ENCODE data around the gene SAC3D1. TPM values are rescaled to one million over a fixed set of nuclear protein-coding genes. Genes with fewer than 3 reads are reported as not detected.

Gene SAC3D1
- total RNA-seq, 1 experiment from 2014 or later: 61.0 TPM

GRCh38 chr11:65008873-65009272 is 32.1 kb upstream of the SAC3D1 start:
- ATAC-seq: no peak
- ChIA-PET POLR2A (ENCODE audit: unreplicated experiment) (no interaction called here), CTCF (no interaction called here)
- H2AFZ ChIP-seq (ENCODE audit: low read length): no peak overlapping the region
- no TSS peak for BruUV-seq (replicated peaks)
- H3K9me3 ChIP-seq (ENCODE audit: low read length): no peaks in the 10 kb centered on the region
- H3K9ac ChIP-seq (ENCODE audit: low read length): no peak overlapping the region
- no peaks in the 10 kb centered on the region for H3K27me3 ChIP-seq (ENCODE audit: low read length)
- H3F3A ChIP-seq (ENCODE audit: low read length, unreplicated experiment): no peaks in the 10 kb centered on the region
- no peak for TF ChIP-seq CTCF (conservative IDR thresholded peaks at IDR 0.05; ENCODE audit: low read depth, low read length)
- TF ChIP-seq EZH2phosphoT487 (IDR thresholded peaks at IDR 0.05; ENCODE audit: borderline replicate concordance, low read length): no peak
- no peak for TF ChIP-seq EZH2 (IDR thresholded peaks at IDR 0.05; ENCODE audit: low read length, unreplicated experiment)
- H3K4me2 ChIP-seq (ENCODE audit: low read length): no peak overlapping the region
- H3K4me1 ChIP-seq (ENCODE audit: insufficient read depth, low read length): peaks cover 20% of the 10 kb centered on the region
- no peak overlapping the region for H3K27ac ChIP-seq (ENCODE audit: low read length)
- no peaks in the 10 kb centered on the region for H4K20me1 ChIP-seq (ENCODE audit: low read length)
- H3K79me2 ChIP-seq (ENCODE audit: low read length): no peaks in the 10 kb centered on the region
- no peak for DNase-seq
- H3K4me3 ChIP-seq (ENCODE audit: low read length): no peak overlapping the region
- no peaks in the 10 kb centered on the region for H3K36me3 ChIP-seq (ENCODE audit: low read depth, low read length)
- no peaks in the 10 kb centered on the region for H3K9me2 ChIP-seq (replicated peaks; ENCODE audit: low read length)
- intact Hi-C loops (cut with micrococcal nuclease): loop anchor here (5.0 kb wide), 1 partner anchor 162 kb away; no protein-coding TSS in a partner anchor

- H3K4me2 ChIP-seq (ENCODE audit: low read length): peak overlapping the region; percentile 96
- peak overlapping the region; percentile 78 for H3K9ac ChIP-seq (ENCODE audit: low read length)
- intact Hi-C loops (cut with micrococcal nuclease): loop anchor here (1.0 to 5.0 kb wide), 2 partner anchors 64 to 104 kb away; partner anchors contain the start of gene ZNHIT2
- TF ChIP-seq EZH2 (IDR thresholded peaks at IDR 0.05; ENCODE audit: low read length, unreplicated experiment) (no peak), CTCF (conservative IDR thresholded peaks at IDR 0.05; ENCODE audit: low read depth, low read length) (peak; percentile 80)
- TSS peak; percentile 79 for BruUV-seq (replicated peaks)
- peak overlapping the region; percentile 74 for H3K4me3 ChIP-seq (ENCODE audit: low read length)
- H3K79me2 ChIP-seq (ENCODE audit: low read length): peaks cover 10% of the 10 kb centered on the region
- no peaks in the 10 kb centered on the region for H4K20me1 ChIP-seq (ENCODE audit: low read length)
- peak overlapping the region; percentile 72 for H3K27ac ChIP-seq (ENCODE audit: low read length)
- ChIA-PET CTCF (no interaction called here), POLR2A (ENCODE audit: unreplicated experiment) (interaction anchor here (0.5 kb wide), 1 partner anchor 109 kb away, joined by 4 read pairs; no protein-coding TSS in a partner anchor)
- H3K9me3 ChIP-seq (ENCODE audit: low read length): no peaks in the 10 kb centered on the region
- DNase-seq: peak; percentile 92
- H3F3A ChIP-seq (ENCODE audit: low read length, unreplicated experiment): no peaks in the 10 kb centered on the region
- H3K36me3 ChIP-seq (ENCODE audit: low read depth, low read length): no peaks in the 10 kb centered on the region
- no peaks in the 10 kb centered on the region for H3K27me3 ChIP-seq (ENCODE audit: low read length)
- H3K9me2 ChIP-seq (replicated peaks; ENCODE audit: low read length): no peaks in the 10 kb centered on the region
- peaks cover 14% of the 10 kb centered on the region for H3K4me1 ChIP-seq (ENCODE audit: insufficient read depth, low read length)
- peak overlapping the region; percentile 99 for H2AFZ ChIP-seq (ENCODE audit: low read length)
- peak; percentile 84 for ATAC-seq
Measured at GRCh38 chr11:65013130-65013887, 27.7 kb upstream of the SAC3D1 start.
